Mucosa of descending colon (tissue), 3 donors: ENCODE results near the gene FLT3. TPM values are rescaled to one million over a fixed set of nuclear protein-coding genes. Genes with fewer than 3 reads are reported as not detected.

Source experiments
- ATAC-seq: fragments of 200-7000 bp; cut with Tn5 transposase; one replicate; pipeline ENCODE4 v1.9.1; 2020; ENCODE audit warnings: mild to moderate bottlenecking, moderate library complexity
- DNase-seq, 3 donors: peaks; one replicate each; pipeline ENCODE4 v3.0.0-alpha.2; 2020
- H3K36me3 ChIP-seq: fragments of 200-600 bp; one replicate; pipeline ENCODE4 v1.8.0; 2021; ENCODE audit warnings: low read depth, mild to moderate bottlenecking
- H3K4me1 ChIP-seq: fragments of 200-600 bp; one replicate; pipeline ENCODE4 v1.8.0; 2021; ENCODE audit warnings: low read depth, mild to moderate bottlenecking
- H3K4me3 ChIP-seq: fragments of 200-600 bp; one replicate; pipeline ENCODE4 v1.8.0; 2021; ENCODE audit warnings: mild to moderate bottlenecking
- H3K9me3 ChIP-seq: fragments of 200-600 bp; one replicate; pipeline ENCODE4 v1.8.0; 2021; ENCODE audit warnings: mild to moderate bottlenecking
- CTCF ChIP-seq: fragments of 200-600 bp; IDR thresholded peaks from one replicate; pipeline ENCODE4 v1.8.0; 2022; ENCODE audit warnings: antibody characterized with exemption, mild to moderate bottlenecking
- intact Hi-C, 2 donors: fragments of 100-400 bp; cut with DNase I in 1 of 2; cut with micrococcal nuclease in 1 of 2; formaldehyde crosslinking; loops; one replicate each; pipeline versions ENCODE4 v1.11.0 to v1.11.1; 2022; cut with DNase I, micrococcal nuclease
- total RNA-seq, 3 donors: library from RNA; stranded (reverse); fragmentation: NEBNext Ultra II Directional in 2 of 3; extraction: Animal tissue kit (Norgen Biotek cat#: 25700) in 2 of 3; gene quantifications; one replicate each; pipeline versions ENCODE4 v1.2.1 to v1.2.4, GENCODE V29; 2021 to 2023
- donor health status: DM: no; HTN: no; CAD: no; lungs with moderate emphysema.
- donor health status: DM: no; HTN: no; CAD: no.
- donor health status: DM: no; HTN: yes; CAD: no.

Gene FLT3
- total RNA-seq, 3 donors from 2014 or later: 0.09 to 0.51 (median 0.41) TPM

DNA sequence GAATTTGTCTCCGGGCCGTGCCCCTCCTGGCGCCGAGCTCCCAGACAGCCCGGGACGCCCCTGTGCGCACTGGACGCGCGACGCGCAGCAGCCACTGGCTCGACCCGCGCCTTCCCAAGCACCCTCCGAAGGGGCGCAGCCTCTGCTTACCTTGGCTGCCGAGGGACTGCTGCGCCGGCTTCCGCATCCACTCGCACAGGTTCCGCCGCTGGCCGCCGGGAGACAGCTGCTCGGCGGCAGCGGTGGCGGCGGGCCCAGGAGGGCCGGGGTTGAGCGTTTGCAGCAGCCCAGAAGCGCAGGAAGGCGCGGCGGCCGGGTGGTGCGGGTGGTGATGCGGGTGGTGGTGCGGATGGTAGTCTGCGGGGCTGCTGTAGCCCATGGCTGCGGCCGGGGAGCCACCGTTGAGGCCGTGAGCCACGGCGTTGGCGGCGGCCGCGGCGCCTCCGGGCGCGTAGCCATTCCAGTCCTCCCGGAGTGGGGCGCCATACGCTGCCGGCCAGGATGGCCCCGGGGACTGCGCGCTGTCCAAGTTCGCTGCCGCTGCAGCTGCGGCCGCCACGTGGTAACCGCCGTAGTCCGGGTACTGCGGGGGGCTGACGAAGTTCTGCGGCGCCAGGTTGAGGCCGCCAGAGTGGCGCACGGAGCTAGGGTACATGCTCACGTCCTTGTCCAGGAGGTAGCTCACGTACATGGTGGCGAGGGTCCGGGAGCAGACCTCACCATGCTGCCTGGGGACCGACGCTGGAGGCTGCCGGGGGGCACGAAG lies 131.9 kb downstream of the FLT3 start:
- no peak for TF ChIP-seq CTCF
- Histone ChIP-seq H3K36me3 (no peaks in the 10 kb centered on the region), H3K9me3 (no peaks in the 10 kb centered on the region), H3K4me3 (peak overlapping the region; percentile 60), H3K4me1 (peaks cover 14% of the 10 kb centered on the region)
- DNase-seq (no peak), ATAC-seq (peak; percentile 4)
- intact Hi-C loops: no loop called here

GRCh38 chr13:27967736-27968315 lies 132.6 kb downstream of the FLT3 start:
- Histone ChIP-seq H3K36me3 (no peaks in the 10 kb centered on the region), H3K4me3 (peak overlapping the region; percentile 60), H3K4me1 (peaks cover 19% of the 10 kb centered on the region), H3K9me3 (no peaks in the 10 kb centered on the region)
- intact Hi-C loops: no loop called here
- ATAC-seq: no peak
- no peak for DNase-seq
- no peak for TF ChIP-seq CTCF

- no peak for TF ChIP-seq CTCF
- peak in 2 of 3 donors; percentile 51 to 62 for DNase-seq
- Histone ChIP-seq H3K4me1 (peaks cover 19% of the 10 kb centered on the region), H3K9me3 (no peaks in the 10 kb centered on the region), H3K4me3 (peak overlapping the region; percentile 60), H3K36me3 (no peaks in the 10 kb centered on the region)
- intact Hi-C loops: no loop called here
- peak; percentile 5 for ATAC-seq
Measured at GRCh38 chr13:27967203-27967735, 133.1 kb downstream of the FLT3 start.

DNA sequence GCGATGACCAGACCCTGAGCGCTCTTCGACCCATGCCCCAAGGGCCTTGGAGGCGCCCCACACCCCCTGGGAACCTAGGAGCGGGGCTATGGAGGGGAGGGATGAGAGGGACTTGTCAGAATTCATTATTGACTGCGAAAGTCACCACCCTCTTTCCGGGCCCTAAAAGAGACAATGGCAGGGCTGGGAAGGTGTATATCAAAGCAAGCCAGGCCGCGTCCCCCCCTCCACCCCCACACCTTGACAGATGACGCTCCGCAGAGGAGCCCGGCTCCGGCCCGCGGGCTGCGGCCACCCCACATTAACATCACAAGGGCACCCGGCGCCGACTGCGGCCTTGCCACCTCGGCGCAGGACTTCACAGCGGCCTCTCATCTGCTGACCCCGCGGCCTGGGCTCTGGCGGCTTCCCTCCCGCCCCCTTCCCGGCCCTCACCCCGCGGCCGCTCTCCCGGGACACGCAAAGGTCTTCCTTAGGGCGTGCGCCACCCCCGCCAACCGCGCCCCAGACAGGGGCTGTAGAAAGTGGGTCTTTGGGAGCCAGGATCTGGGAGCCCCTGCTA lies 133.7 kb downstream of the FLT3 start:
- H3K4me1 ChIP-seq: peaks cover 13% of the 10 kb centered on the region
- intact Hi-C loops: no loop called here
- H3K4me3 ChIP-seq: peak overlapping the region; percentile 60
- no peak for ATAC-seq
- H3K36me3 ChIP-seq: no peaks in the 10 kb centered on the region
- peak in 1 of 3 donors; percentile 38 for DNase-seq
- H3K9me3 ChIP-seq: no peaks in the 10 kb centered on the region
- no peak for TF ChIP-seq CTCF

DNA sequence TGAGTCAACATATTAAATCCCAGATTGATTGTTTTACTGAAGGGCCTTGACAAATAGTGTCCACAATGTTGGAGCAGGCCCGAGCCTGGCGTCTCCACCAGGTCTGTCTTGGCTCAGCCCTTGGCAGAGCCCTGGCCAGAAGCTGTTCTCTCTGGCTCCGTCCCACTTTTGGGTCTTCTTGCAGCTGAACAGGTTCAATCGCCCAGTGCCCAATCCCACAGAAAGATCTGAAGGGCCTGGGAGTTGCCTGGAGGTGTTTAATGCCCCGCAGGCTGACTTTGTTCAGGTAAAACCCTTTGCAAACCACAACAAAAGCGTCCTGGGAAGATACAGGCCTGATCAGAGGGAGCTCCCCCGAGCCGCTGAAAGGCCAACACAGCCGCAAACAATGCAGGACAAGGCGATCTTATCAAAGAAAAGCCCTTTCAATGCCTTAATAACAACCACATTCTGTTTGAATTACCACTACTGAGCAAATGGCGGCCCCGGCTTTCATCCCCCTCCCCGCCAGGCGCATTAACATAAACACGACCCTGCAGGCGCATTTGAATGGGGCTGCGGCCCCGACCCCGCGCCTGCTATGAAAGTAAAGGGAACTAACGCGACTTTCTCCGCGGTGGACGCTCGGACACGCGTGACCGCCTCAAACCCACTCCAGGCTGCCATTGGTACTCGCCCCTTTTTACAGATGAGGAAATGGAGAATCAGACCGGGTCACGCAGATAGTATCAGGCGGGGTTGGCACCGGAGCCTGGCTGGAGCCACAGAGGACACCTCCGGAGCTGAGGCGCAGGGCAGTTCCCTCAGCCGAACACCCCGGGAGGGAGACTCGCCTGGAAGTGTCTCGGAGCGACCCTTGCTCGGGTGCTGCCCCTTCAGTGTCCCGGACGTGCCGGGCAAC lies 134.4 kb downstream of the FLT3 start:
- Histone ChIP-seq H3K36me3 (no peaks in the 10 kb centered on the region), H3K4me3 (peak overlapping the region; percentile 60), H3K4me1 (peaks cover 11% of the 10 kb centered on the region), H3K9me3 (no peaks in the 10 kb centered on the region)
- DNase-seq (peak in 2 of 3 donors; percentile 63 to 72), ATAC-seq (no peak)
- no peak for TF ChIP-seq CTCF
- intact Hi-C loops: no loop called here
